Sigmoid colon (tissue), 4 donors: Measurements from ENCODE around the gene BRS3.

ENCODE experiments used
- POLR2A ChIP-seq, 2 donors: fragments of 450-650 bp; IDR thresholded peaks; one replicate each; pipeline ENCODE4 v1.6.1; 2016; ENCODE audit warnings: antibody characterized with exemption in 2 of 2, mild to moderate bottlenecking in 2 of 2, moderate library complexity in 2 of 2
- POLR2AphosphoS5 ChIP-seq, 4 donors: sonication (generic); formaldehyde crosslinking; IDR thresholded peaks; one replicate each; pipeline ENCODE4 v1.6.1; 2017; ENCODE audit warnings: antibody characterized with exemption in 4 of 4
- TF ChIP-seq, protein P1 (sequence below), 4 experiments: fragments of 450-650 bp in 3 of 4; fragments of 200-600 bp in 1 of 4; IDR thresholded peaks; one replicate each; pipeline ENCODE4 v1.5.1; 2016 to 2019; ENCODE audit warnings: antibody characterized with exemption in 4 of 4, mild to moderate bottlenecking in 3 of 4, moderate library complexity in 2 of 4

DNA sequence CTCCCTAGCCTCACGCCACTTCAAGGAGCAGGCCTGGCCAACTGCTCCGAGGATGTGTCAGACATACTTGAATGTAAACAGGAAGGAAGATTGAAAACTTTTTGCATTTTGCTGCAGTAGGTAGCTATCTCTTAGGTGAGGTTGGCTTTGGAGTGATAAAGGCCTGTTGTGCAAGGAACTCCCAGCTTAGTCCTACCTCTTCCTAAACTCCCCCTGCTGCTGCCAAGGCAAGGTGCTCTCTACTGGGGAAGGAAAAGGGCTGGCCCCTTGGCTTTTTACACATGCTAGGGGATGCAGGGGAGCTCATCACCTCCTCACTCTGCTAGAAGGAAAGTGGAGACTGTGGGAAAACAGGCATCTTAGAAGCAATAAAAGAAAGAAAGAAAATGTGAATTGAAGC lies 10.7 kb upstream of the BRS3 start:
- TF ChIP-seq, protein P1, sequence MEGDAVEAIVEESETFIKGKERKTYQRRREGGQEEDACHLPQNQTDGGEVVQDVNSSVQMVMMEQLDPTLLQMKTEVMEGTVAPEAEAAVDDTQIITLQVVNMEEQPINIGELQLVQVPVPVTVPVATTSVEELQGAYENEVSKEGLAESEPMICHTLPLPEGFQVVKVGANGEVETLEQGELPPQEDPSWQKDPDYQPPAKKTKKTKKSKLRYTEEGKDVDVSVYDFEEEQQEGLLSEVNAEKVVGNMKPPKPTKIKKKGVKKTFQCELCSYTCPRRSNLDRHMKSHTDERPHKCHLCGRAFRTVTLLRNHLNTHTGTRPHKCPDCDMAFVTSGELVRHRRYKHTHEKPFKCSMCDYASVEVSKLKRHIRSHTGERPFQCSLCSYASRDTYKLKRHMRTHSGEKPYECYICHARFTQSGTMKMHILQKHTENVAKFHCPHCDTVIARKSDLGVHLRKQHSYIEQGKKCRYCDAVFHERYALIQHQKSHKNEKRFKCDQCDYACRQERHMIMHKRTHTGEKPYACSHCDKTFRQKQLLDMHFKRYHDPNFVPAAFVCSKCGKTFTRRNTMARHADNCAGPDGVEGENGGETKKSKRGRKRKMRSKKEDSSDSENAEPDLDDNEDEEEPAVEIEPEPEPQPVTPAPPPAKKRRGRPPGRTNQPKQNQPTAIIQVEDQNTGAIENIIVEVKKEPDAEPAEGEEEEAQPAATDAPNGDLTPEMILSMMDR (IDR thresholded peaks at IDR 0.05): no peak
- TF ChIP-seq POLR2AphosphoS5 (IDR thresholded peaks at IDR 0.05): no peak
- TF ChIP-seq POLR2A (IDR thresholded peaks at IDR 0.05): no peak
